Activated naive CD4-positive, alpha-beta T cell treated with anti-CD3 and anti-CD28 coated beads, Interleukin-2, amount 50 U/mL, for 72 hours (primary cell): Measurements from ENCODE around the gene SULF2. TPM values are rescaled to one million over a fixed set of nuclear protein-coding genes. Genes with fewer than 3 reads are reported as not detected.

ENCODE experiments used
- ATAC-seq, 2 donors: fragments of 150-1000 bp; cut with Tn5 transposase; 2 replicates each; pipeline ENCODE4 v1.10.0; 2021; ENCODE audit warnings: mild to moderate bottlenecking in 2 of 2, moderate library complexity in 2 of 2
- DNase-seq, 2 donors: peaks; one replicate each; pipeline ENCODE4 v3.0.0; 2021 to 2022; ENCODE audit warnings: low spot score in 2 of 2
- H3K27ac Mint-ChIP-seq, 2 donors: one replicate each; pipeline ENCODE4 v1.8.0; 2022; ENCODE audit warnings: mild to moderate bottlenecking in 2 of 2, mixed read lengths in 2 of 2
- H3K36me3 Mint-ChIP-seq, 2 donors: one replicate each; pipeline ENCODE4 v1.8.0; 2022; ENCODE audit warnings: mixed read lengths in 2 of 2
- H3K9me3 Mint-ChIP-seq, 2 donors: one replicate each; pipeline ENCODE4 v1.8.0; 2022; ENCODE audit warnings: mixed read lengths in 2 of 2
- total RNA-seq, 2 donors: library from RNA; stranded (reverse); gene quantifications; one replicate each; pipeline ENCODE4 v1.2.3, GENCODE V29; 2022

Gene SULF2
- total RNA-seq, 2 donors from 2014 or later: 1.4 to 2.3 TPM

DNA sequence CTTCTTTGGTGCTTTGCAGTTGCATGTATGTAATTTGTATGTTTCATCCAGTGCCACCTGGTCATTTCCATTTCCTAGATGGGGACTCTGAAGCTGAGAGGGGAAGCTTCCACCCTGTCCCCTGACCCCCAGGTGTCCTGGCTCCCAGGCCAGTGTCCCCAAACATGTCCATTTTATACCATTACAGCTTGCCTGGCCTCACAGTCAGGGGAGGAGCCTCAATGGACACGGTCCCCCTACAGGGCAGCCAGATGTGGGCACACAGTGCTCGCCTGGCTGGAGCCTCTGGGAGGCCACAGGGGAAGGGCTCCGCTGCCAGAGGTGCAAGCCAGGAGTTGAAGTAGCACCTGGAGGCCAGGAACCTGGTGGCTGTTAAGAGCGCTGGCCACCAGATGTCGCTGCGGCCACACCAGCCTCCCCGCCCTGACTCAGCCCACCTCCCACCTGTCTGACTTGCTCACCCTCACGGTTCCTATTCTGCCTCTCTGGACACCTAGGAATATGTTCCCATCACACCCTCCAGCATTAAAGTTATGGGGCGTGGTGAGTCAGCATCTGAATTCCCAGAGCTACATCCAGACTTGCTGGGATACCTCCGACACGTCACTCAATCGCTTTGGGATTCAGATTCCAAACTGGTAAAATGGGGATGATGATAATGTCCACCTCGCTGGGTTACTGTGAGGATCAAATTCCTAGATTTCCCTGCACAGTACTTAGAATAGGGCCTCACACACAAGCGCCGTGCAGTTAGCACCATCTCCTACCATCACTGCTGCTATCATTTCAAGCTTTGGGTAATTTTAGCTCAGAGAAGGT is 107.4 kb downstream of the SULF2 start:
- Mint-ChIP-seq H3K27ac (no peak overlapping the region), H3K36me3 (no peaks in the 10 kb centered on the region), H3K9me3 (no peaks in the 10 kb centered on the region)
- peak; percentile 57 to 72 for DNase-seq
- ATAC-seq: peak; percentile 61 to 79

DNA sequence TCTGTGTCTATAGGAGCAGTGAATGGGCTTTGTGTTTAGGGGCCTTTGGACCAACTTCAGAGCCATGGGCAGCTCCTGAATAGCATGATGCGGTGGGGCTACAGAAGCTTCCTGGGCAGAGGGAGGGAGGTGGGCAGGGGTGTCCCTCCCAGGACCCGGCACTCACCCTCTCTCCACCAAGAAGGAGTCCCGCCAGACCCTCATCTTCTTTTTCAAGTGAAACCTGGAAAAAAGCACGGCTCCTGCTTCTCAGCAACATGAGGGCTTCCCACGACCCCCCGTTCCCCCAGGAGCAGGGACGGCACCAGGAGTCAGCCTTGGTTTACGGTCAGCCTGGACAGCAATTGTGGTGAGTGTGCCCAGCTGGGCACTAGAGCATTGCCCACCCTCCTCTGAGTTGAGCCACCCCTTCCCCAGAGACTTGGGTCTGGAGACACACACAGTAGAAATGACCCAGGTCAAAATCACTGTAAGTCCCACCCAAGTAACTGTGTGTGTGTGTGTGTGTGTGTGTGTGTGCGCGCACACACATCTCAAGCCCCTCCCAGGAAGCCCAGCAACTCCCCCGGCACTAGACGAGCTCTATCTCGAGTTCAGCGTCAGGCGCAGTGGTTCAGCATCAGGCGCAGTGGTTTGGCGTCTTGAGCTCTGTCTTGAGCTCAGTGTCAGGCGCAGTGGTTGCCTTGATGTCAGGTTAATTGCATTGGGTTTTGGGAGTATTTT is 108.2 kb downstream of the SULF2 start:
- H3K36me3 Mint-ChIP-seq: no peaks in the 10 kb centered on the region

GRCh38 chr20:47676219-47676721 is 109.0 kb downstream of the SULF2 start:
- DNase-seq (peak in 1 of 2 donors; percentile 37), ATAC-seq (no peak)
- no peak overlapping the region for H3K27ac Mint-ChIP-seq
- no peaks in the 10 kb centered on the region for H3K36me3 Mint-ChIP-seq
- H3K9me3 Mint-ChIP-seq: no peaks in the 10 kb centered on the region

More for the DNA sequence above, 108.2 kb downstream of the SULF2 start:
- H3K9me3 Mint-ChIP-seq: no peaks in the 10 kb centered on the region
- ATAC-seq: no peak
- no peak for DNase-seq
- H3K27ac Mint-ChIP-seq: no peak overlapping the region

DNA sequence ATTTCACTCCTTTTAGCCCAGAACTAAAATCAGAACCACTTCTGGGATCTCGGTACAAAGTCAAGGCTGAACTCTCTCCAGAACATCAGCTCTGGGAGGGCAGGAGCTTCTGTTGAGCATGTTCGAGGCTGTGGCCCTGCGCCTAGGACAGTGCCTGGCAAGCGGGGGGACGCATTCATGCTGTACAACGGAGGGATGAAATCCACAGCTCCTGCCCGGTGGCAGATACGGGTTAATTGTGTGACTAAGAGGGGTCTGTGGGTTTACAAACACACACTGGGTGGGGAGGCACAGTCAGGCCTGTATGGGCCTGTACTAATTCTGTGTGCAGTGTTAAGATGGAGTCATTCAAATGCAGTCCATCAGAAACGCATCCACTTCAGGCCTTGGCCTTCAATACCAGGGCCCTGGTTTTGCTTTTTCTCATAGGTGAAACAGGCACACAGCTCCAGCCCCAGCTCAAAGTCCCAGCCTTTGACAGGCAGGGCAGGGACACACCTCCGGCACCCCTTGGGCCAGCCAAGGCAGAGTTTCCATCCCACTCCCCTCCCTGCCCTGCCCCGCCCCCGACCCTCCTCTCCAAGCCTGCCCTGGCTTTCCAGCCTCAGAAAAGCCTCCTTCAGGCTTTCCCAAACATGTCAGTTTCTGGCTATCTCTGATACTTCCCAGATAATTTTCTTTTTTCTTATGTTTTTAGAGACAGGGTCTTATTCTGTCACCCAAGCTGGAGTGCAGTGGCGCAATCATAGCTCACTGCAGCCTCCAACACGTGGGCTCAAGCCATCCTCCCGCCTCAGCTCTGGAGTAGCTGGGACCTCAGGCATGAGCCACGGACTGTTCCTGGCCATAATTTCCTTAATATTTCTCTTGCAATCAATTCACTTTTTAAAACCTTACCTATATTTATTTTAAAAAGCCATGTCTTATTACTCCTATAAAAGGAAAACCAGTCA is 109.8 kb downstream of the SULF2 start:
- no peak for ATAC-seq
- H3K9me3 Mint-ChIP-seq: no peaks in the 10 kb centered on the region
- no peaks in the 10 kb centered on the region for H3K36me3 Mint-ChIP-seq
- DNase-seq: peak in 1 of 2 donors; percentile 44
- H3K27ac Mint-ChIP-seq: no peak overlapping the region

- H3K36me3 Mint-ChIP-seq: no peaks in the 10 kb centered on the region
- no peak for ATAC-seq
- H3K9me3 Mint-ChIP-seq: no peaks in the 10 kb centered on the region
- H3K27ac Mint-ChIP-seq: peak overlapping the region in 1 of 2 donors; percentile 44
- DNase-seq: peak in 1 of 2 donors; percentile 9
Observed at GRCh38 chr20:47674686-47675085, 110.6 kb downstream of the SULF2 start.

- H3K36me3 Mint-ChIP-seq: no peaks in the 10 kb centered on the region
- no peaks in the 10 kb centered on the region for H3K9me3 Mint-ChIP-seq
- ATAC-seq: no peak
- H3K27ac Mint-ChIP-seq: peak overlapping the region in 1 of 2 donors; percentile 44
- DNase-seq: peak in 1 of 2 donors; percentile 49
Observed at GRCh38 chr20:47674145-47674544, 111.1 kb downstream of the SULF2 start.

GRCh38 chr20:47673671-47673955 is 111.7 kb downstream of the SULF2 start:
- H3K9me3 Mint-ChIP-seq: no peaks in the 10 kb centered on the region
- ATAC-seq (no peak), DNase-seq (peak in 1 of 2 donors; percentile 45)
- H3K27ac Mint-ChIP-seq: peak overlapping the region in 1 of 2 donors; percentile 50
- H3K36me3 Mint-ChIP-seq: no peaks in the 10 kb centered on the region

DNA sequence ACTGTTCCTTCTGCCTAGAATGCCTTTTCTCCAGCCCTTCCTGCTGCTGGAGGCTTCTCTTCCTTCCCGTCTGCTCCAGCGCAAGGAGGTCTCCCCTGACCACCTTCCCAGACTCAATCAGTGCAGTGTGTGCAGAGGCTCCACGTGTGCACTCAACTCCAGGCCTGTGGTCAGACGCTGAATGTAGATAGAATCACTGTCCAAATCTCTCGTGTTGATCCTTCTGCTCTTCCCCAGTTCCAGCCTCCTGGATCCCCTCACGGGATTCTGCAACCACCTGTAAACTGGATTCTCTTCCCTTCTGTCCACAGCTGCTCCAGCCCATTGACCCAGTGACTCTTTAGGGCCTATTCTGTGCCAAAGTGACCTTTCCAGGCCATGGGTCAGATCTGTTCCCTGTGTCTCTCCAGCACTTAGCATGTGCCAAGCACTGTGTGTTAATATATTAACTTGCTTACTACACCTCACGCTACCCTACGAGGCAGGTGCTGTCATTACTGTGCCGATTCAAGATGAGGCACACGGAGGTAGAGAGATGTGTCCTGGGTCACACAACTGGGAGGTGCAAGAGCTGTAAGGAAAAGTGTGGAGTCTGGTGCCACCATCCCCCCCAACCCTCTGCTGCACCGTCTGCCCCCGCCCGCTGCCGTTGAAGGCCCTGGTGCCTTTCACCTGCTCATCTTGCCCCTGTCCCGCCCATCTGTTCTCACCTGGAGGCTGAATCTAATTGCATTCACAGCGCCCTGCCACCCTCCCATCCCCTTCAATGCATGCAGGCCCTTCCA is 112.2 kb downstream of the SULF2 start:
- Mint-ChIP-seq H3K27ac (peak overlapping the region in 1 of 2 donors; percentile 72), H3K36me3 (no peaks in the 10 kb centered on the region), H3K9me3 (no peaks in the 10 kb centered on the region)
- no peak for ATAC-seq
- no peak for DNase-seq

DNA sequence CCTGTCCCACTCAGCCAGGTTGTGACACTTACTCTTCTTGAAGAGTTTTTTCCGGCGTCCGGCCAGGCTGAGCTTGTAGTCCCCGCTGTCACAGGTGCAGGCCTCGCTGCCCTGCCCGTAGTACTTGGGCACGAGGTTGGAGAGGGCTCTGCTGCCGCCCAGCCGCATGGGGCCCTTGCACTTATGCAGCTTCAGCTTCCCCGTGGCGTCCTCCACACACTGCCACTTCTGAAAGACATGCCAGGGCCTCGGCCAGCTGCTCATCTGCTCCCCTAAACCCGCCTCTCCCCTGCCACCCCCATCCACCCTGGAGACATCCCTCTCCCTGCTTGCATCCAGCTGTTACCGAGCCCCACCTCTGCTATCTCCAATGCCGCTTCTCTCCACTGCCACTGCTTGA is 113.1 kb downstream of the SULF2 start:
- no peak for DNase-seq
- no peaks in the 10 kb centered on the region for H3K9me3 Mint-ChIP-seq
- H3K36me3 Mint-ChIP-seq: no peaks in the 10 kb centered on the region
- no peak for ATAC-seq
- H3K27ac Mint-ChIP-seq: peak overlapping the region in 1 of 2 donors; percentile 72

GRCh38 chr20:47670913-47671312 is 114.4 kb downstream of the SULF2 start:
- DNase-seq (no peak), ATAC-seq (no peak)
- Mint-ChIP-seq H3K27ac (peak overlapping the region in 1 of 2 donors; percentile 82), H3K9me3 (no peaks in the 10 kb centered on the region), H3K36me3 (no peaks in the 10 kb centered on the region)

DNA sequence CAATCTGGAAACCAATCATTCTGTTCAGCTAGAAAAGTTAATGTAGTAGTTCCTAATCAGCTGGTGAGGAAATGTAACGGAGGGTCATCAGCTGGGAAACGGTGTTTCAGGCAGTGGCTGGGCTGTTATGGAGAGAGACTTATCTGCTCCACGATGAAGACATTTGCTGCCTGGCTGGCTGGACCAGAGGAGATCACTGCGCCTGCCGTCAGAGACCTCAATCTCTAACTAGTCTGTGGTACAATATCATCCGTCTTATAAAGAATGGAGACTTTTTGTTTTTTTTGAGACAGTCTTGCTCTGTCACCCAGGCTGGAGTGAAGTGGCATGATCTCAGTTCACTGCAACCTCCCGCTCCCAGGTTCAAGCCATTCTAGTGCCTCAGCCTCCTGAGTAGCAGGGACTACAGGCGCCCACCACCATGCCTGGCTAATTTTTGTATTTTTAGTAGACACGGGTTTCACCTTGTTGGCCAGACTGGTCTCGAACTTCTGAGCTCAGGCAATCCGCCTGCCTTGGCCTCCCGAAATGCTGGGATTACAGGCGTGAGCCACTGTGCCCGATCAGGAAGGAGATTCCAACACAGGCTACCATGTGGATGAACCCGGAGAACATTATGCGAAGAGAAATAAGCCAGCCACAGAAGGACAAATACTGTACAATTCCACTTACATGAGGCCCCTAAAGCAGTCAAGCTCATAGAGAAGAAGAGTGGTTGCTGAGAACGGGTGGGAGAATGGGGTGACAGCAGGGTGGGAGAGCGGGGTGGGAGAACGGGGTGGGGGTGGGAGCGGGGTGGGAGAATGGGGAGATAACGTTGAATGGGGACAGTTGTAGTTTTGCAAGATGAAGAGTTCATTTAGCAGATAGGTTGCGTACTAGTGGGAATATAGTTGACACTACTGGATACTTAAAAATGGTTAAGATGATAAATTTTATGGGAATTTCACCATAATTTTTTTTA is 115.1 kb downstream of the SULF2 start:
- Mint-ChIP-seq H3K36me3 (no peaks in the 10 kb centered on the region), H3K27ac (peak overlapping the region in 1 of 2 donors; percentile 34), H3K9me3 (no peaks in the 10 kb centered on the region)
- ATAC-seq (no peak), DNase-seq (no peak)

GRCh38 chr20:47669489-47669888 is 115.8 kb downstream of the SULF2 start:
- no peak for ATAC-seq
- no peaks in the 10 kb centered on the region for H3K9me3 Mint-ChIP-seq
- no peak for DNase-seq
- no peaks in the 10 kb centered on the region for H3K36me3 Mint-ChIP-seq
- peak overlapping the region in 1 of 2 donors; percentile 34 for H3K27ac Mint-ChIP-seq

GRCh38 chr20:47669152-47669425 is 116.2 kb downstream of the SULF2 start:
- no peaks in the 10 kb centered on the region for H3K9me3 Mint-ChIP-seq
- H3K27ac Mint-ChIP-seq: peak overlapping the region in 1 of 2 donors; percentile 34
- no peak for ATAC-seq
- no peak for DNase-seq
- H3K36me3 Mint-ChIP-seq: no peaks in the 10 kb centered on the region

DNA sequence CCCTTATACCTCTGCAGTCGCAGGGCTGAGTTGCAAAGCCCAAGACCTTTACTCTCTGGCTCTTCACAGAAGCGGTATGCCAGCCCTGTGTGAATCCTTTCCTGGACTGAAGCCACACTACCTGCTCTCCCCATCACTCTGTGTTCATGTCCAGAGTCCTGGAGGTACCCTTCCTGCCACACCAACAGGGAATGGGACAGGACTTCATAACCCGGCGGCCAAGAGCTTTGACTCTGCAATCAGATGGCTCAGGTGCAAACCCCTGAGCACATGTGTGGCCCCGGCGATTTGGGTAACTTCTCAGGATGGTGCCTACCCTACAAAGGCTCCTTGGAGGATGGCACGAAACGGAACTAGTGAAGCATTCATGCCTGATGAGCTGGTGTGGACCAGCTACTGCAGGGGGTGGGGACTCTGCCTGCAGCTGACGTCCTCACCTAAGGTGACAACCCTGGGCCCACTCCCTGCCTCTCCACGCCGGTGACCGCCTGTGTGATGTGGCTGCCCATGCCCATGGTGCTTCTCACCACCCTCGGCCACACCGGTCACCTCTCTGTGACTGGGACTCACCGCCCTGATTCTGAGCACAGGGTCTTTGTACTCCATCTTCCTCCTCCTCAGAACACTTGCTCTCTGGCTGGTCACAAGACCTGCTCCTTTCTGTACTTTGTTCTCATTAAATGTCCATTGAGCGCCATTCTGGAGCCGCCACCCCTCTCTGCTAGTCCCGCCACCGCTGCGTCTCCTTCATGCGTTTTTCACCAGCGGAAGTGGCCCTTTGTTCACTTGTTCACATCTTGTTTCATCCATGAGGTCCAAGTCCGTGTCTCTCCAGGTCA is 116.7 kb downstream of the SULF2 start:
- H3K27ac Mint-ChIP-seq: peak overlapping the region in 1 of 2 donors; percentile 34
- H3K9me3 Mint-ChIP-seq: no peaks in the 10 kb centered on the region
- ATAC-seq (no peak), DNase-seq (no peak)
- no peaks in the 10 kb centered on the region for H3K36me3 Mint-ChIP-seq
